Stimulated activated CD8-positive, alpha-beta memory T cell treated with anti-CD3 and anti-CD28 coated beads, Interleukin-15, amount 100 ng/mL, for 24 hours (primary cell): ENCODE measurements around the gene ZNF611.
"Not testable (repeated sequence)": the region's sequence is repeated elsewhere in the genome, so short reads cannot be mapped to it uniquely, and the experiment has no call there.

Experiments
- DNase-seq: peaks from one replicate; pipeline ENCODE4 v3.0.0-alpha.2; 2020; ENCODE audit warnings: low read depth

ZNF611 gene

GRCh38 chr19:52716522-52716921 lies 18.3 kb downstream of the ZNF611 start:
- no peak for DNase-seq

GRCh38 chr19:52715902-52716301 lies 18.9 kb downstream of the ZNF611 start:
- not testable (repeated sequence) for DNase-seq

- DNase-seq: not testable (repeated sequence)
Measured at GRCh38 chr19:52715330-52715729, 19.5 kb downstream of the ZNF611 start.

GRCh38 chr19:52713051-52713450 lies 21.8 kb downstream of the ZNF611 start:
- not testable (repeated sequence) for DNase-seq

- not testable (repeated sequence) for DNase-seq
Measured at GRCh38 chr19:52711661-52712060, 23.2 kb downstream of the ZNF611 start.

GRCh38 chr19:52710538-52710937 lies 24.3 kb downstream of the ZNF611 start:
- no peak for DNase-seq

- not testable (repeated sequence) for DNase-seq
Measured at GRCh38 chr19:52705615-52706014, 29.2 kb downstream of the ZNF611 start.

- DNase-seq: no peak
Measured at GRCh38 chr19:52703917-52704316, 30.9 kb downstream of the ZNF611 start.

- DNase-seq: no peak
Measured at GRCh38 chr19:52700673-52701072, 34.2 kb downstream of the ZNF611 start.

- not testable (repeated sequence) for DNase-seq
Measured at GRCh38 chr19:52699555-52699954, 35.3 kb downstream of the ZNF611 start.

GRCh38 chr19:52695996-52696395 lies 38.8 kb downstream of the ZNF611 start:
- no peak for DNase-seq

GRCh38 chr19:52694921-52695320 lies 39.9 kb downstream of the ZNF611 start:
- no peak for DNase-seq

GRCh38 chr19:52694281-52694680 lies 40.6 kb downstream of the ZNF611 start:
- not testable (repeated sequence) for DNase-seq

GRCh38 chr19:52692431-52693008 lies 42.3 kb downstream of the ZNF611 start:
- DNase-seq: no peak

GRCh38 chr19:52691737-52692136 lies 43.1 kb downstream of the ZNF611 start:
- no peak for DNase-seq

- no peak for DNase-seq
Measured at GRCh38 chr19:52691215-52691610, 43.6 kb downstream of the ZNF611 start.

GRCh38 chr19:52690369-52691214 lies 44.3 kb downstream of the ZNF611 start:
- peak; percentile 87 for DNase-seq

- DNase-seq: peak; percentile 6
Measured at GRCh38 chr19:52689843-52690368, 44.9 kb downstream of the ZNF611 start.

- not testable (repeated sequence) for DNase-seq
Measured at GRCh38 chr19:52688925-52689796, 45.7 kb downstream of the ZNF611 start.

GRCh38 chr19:52688335-52688734 lies 46.5 kb downstream of the ZNF611 start:
- DNase-seq: no peak

GRCh38 chr19:52687684-52688083 lies 47.2 kb downstream of the ZNF611 start:
- DNase-seq: no peak

- DNase-seq: no peak
Measured at GRCh38 chr19:52685811-52686210, 49.0 kb downstream of the ZNF611 start.
